ENCODE measurements around the gene LRRN2. TPM values are rescaled to one million over a fixed set of nuclear protein-coding genes. Genes with fewer than 3 reads are reported as not detected.

Gene LRRN2
- total and polyA plus RNA-seq, 2 experiments from 2014 or later: 3.7 to 4.9 TPM

DNA sequence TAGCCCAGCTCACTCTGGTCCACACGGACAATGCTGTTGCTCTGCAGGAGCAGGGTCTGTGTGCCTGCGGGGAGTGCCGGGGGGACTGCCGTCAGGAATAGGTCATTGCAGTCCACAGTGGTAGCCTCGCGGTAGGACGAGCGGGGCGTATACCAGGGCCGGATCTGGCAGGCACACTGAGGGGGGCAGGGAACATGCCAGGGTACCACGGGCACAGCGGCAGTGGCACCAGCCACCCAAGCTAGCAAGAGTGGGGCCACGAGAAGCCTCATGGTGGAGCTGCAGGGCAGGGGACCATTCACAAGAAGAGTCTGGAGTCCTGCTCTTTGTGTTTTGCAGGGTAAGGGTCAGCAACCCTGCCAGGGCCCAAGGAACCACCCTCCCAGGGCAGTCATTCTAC lies 65.8 kb downstream of the LRRN2 start:
- peaks cover 6% of the 10 kb centered on the region for H3K27me3 ChIP-seq
- no peaks in the 10 kb centered on the region for H3K9me3 ChIP-seq (ENCODE audit: low read depth)
- peaks cover 24% of the 10 kb centered on the region for H3K4me1 ChIP-seq (ENCODE audit: low read depth)
- H3K4me3 ChIP-seq: no peak overlapping the region
- no peak for DNase-seq (ENCODE audit: low read depth in 1 of 2, low spot score in 1 of 2)
- TF ChIP-seq CTCF (IDR thresholded peaks at IDR 0.05; ENCODE audit: low read depth, low read length): no peak
- no peak overlapping the region for H3K27ac ChIP-seq
- no peaks in the 10 kb centered on the region for H3K36me3 ChIP-seq

GRCh38 chr1:204618148-204618760 lies 67.3 kb downstream of the LRRN2 start:
- Histone ChIP-seq H3K27me3 (peaks cover 8% of the 10 kb centered on the region), H3K9me3 (ENCODE audit: low read depth) (no peaks in the 10 kb centered on the region), H3K36me3 (no peaks in the 10 kb centered on the region), H3K4me1 (ENCODE audit: low read depth) (peaks cover 11% of the 10 kb centered on the region), H3K27ac (no peak overlapping the region), H3K4me3 (no peak overlapping the region)
- no peak for DNase-seq (ENCODE audit: low read depth in 1 of 2, low spot score in 1 of 2)
- no peak for TF ChIP-seq CTCF (IDR thresholded peaks at IDR 0.05; ENCODE audit: low read depth, low read length)

GRCh38 chr1:204617256-204618147 lies 68.0 kb downstream of the LRRN2 start:
- no peaks in the 10 kb centered on the region for H3K36me3 ChIP-seq
- H3K27me3 ChIP-seq: peaks cover 8% of the 10 kb centered on the region
- no peak for TF ChIP-seq CTCF (IDR thresholded peaks at IDR 0.05; ENCODE audit: low read depth, low read length)
- H3K4me3 ChIP-seq: no peak overlapping the region
- DNase-seq (ENCODE audit: low read depth in 1 of 2, low spot score in 1 of 2): no peak
- peaks cover 5% of the 10 kb centered on the region for H3K4me1 ChIP-seq (ENCODE audit: low read depth)
- no peak overlapping the region for H3K27ac ChIP-seq
- H3K9me3 ChIP-seq (ENCODE audit: low read depth): no peaks in the 10 kb centered on the region

DNA sequence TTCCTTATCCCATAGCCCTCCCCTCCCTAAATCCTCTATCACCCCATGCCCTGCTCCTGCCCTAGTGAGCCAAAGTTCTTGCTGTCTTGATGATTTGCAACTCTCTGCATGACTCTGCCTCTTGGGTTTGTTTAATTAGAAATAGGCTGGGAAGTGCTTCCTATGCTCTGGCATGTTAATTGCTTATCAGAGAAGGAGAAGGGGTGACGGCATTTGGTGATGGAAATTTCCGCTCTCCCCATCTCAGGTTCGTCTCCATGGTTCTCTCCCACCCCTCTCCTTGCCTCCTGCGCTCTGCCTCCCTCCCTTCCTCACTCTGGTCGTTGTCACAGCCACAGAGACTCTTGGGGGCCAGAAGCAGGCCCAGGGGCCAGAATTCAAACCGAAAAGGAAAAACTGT lies 68.9 kb downstream of the LRRN2 start:
- no peaks in the 10 kb centered on the region for H3K36me3 ChIP-seq
- DNase-seq (ENCODE audit: low read depth in 1 of 2, low spot score in 1 of 2): no peak
- peaks cover 8% of the 10 kb centered on the region for H3K27me3 ChIP-seq
- H3K4me3 ChIP-seq: no peak overlapping the region
- H3K27ac ChIP-seq: no peak overlapping the region
- TF ChIP-seq CTCF (IDR thresholded peaks at IDR 0.05; ENCODE audit: low read depth, low read length): no peak
- no peaks in the 10 kb centered on the region for H3K4me1 ChIP-seq (ENCODE audit: low read depth)
- H3K9me3 ChIP-seq (ENCODE audit: low read depth): no peaks in the 10 kb centered on the region

DNA sequence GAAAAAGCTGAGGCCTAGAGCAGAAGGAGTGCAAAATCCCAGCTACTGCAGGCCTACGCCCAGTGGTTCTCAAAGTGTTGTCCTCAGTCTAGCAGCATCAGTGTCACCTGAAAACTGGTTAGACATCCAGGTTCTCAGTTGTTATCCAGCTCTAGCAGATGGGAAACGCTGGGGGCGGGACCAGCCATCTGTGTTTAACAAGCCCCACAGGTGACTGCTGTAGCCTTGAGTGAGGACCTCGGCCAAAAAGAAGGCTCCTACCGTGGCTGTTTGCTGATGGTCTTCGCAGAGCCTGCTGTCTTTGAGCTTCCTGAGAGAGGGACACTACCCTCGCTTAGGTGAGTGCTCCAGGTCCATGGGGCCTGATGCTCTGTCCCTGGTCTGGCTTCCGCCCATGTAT lies 69.7 kb downstream of the LRRN2 start:
- DNase-seq (ENCODE audit: low read depth in 1 of 2, low spot score in 1 of 2): no peak
- Histone ChIP-seq H3K4me1 (ENCODE audit: low read depth) (no peaks in the 10 kb centered on the region), H3K9me3 (ENCODE audit: low read depth) (no peaks in the 10 kb centered on the region), H3K4me3 (no peak overlapping the region), H3K27me3 (peaks cover 8% of the 10 kb centered on the region), H3K27ac (no peak overlapping the region), H3K36me3 (no peaks in the 10 kb centered on the region)
- no peak for TF ChIP-seq CTCF (IDR thresholded peaks at IDR 0.05; ENCODE audit: low read depth, low read length)

Data from cardiac muscle cell (in vitro differentiated cells and primary cell).